Neural cell (in vitro differentiated cells): Measurements from ENCODE around the gene DCAF11. TPM values are rescaled to one million over a fixed set of nuclear protein-coding genes. Genes with fewer than 3 reads are reported as not detected.

Experiments
- H2AFZ ChIP-seq: fragments of 200-600, 300-800 bp; sonication (generic), shearing (Covaris generic); 2 replicates; pipeline ENCODE4 v1.6.0; 2014; ENCODE audit warnings: low read depth, mild to moderate bottlenecking, antibody characterized with exemption, low read length, moderate library complexity
- H3F3A ChIP-seq: fragments of 200-600 bp; shearing (Covaris generic); 2 replicates; pipeline ENCODE4 v1.6.1; 2016; ENCODE audit warnings: mild to moderate bottlenecking, moderate library complexity, mixed read lengths, antibody characterized with exemption, low read length; ENCODE audit not compliant: insufficient read depth, poor library complexity, severe bottlenecking
- H3K27ac ChIP-seq: fragments of 200-600, 300-800 bp; sonication (generic), shearing (Covaris generic); 2 replicates; pipeline ENCODE4 v1.5.1; 2014; ENCODE audit warnings: mild to moderate bottlenecking, low read length, moderate library complexity
- H3K27me3 ChIP-seq: fragments of 300-800, 200-600 bp; sonication (generic), shearing (Covaris generic); 2 replicates; pipeline ENCODE4 v1.6.0; 2014; ENCODE audit warnings: mild to moderate bottlenecking, low read depth, low read length, moderate library complexity; ENCODE audit not compliant: insufficient read depth
- H3K36me3 ChIP-seq: fragments of 300-800, 200-600 bp; sonication (generic), shearing (Covaris generic); 2 replicates; pipeline ENCODE4 v1.5.1; 2014; ENCODE audit warnings: mild to moderate bottlenecking, antibody characterized with exemption, low read length, moderate library complexity; ENCODE audit not compliant: insufficient read depth
- H3K4me2 ChIP-seq: fragments of 300-800, 200-600 bp; sonication (generic), shearing (Covaris generic); 2 replicates; pipeline ENCODE4 v1.6.0; 2014; ENCODE audit warnings: mild to moderate bottlenecking, low read length
- H3K4me3 ChIP-seq: fragments of 300-800, 200-600 bp; sonication (generic), shearing (Covaris generic); 2 replicates; pipeline ENCODE4 v1.5.1; 2014; ENCODE audit warnings: mild to moderate bottlenecking, low read length, moderate library complexity
- H3K79me2 ChIP-seq: fragments of 200-600 bp; shearing (Covaris generic); replicated peaks from 2 replicates; pipeline ENCODE4 v1.6.0; 2014; ENCODE audit warnings: mild to moderate bottlenecking, low read length, moderate library complexity; ENCODE audit not compliant: insufficient read depth
- H3K9ac ChIP-seq: fragments of 300-800, 200-600 bp; sonication (generic), shearing (Covaris generic); 2 replicates; pipeline ENCODE4 v1.6.1; 2016; ENCODE audit warnings: mild to moderate bottlenecking, low read length, mixed read lengths
- H3K9me2 ChIP-seq: fragments of 200-600 bp; shearing (Covaris generic); 2 replicates; pipeline ENCODE4 v1.6.1; 2016; ENCODE audit warnings: mild to moderate bottlenecking, low read length, mixed read lengths; ENCODE audit not compliant: insufficient read depth
- H3K9me3 ChIP-seq: fragments of 200-600, 300-800 bp; sonication (generic), shearing (Covaris generic); 2 replicates; pipeline ENCODE4 v1.6.1; 2016; ENCODE audit warnings: mild to moderate bottlenecking, mixed run types, low read length, moderate library complexity, mixed read lengths
- H4K20me1 ChIP-seq: fragments of 200-600 bp; shearing (Covaris generic); 2 replicates; pipeline ENCODE4 v1.6.1; 2016; ENCODE audit warnings: mild to moderate bottlenecking, mixed run types; ENCODE audit not compliant: insufficient read depth
- EP300 ChIP-seq: fragments of 450-650 bp; conservative IDR thresholded peaks from 2 replicates; pipeline ENCODE4 v1.6.1; 2014; ENCODE audit warnings: antibody characterized with exemption, mild to moderate bottlenecking, moderate library complexity; ENCODE audit not compliant: poor library complexity, severe bottlenecking
- EZH2 ChIP-seq: fragments of 200-600, 300-800 bp; shearing (Covaris generic), sonication (generic); IDR thresholded peaks from 2 replicates; pipeline ENCODE4 v1.6.1; 2014; ENCODE audit warnings: antibody characterized with exemption, low read length, borderline replicate concordance, mild to moderate bottlenecking; ENCODE audit not compliant: insufficient read depth, poor library complexity, severe bottlenecking
- MXI1 ChIP-seq: fragments of 450-650 bp; conservative IDR thresholded peaks from 2 replicates; pipeline ENCODE4 v1.6.1; 2014; ENCODE audit warnings: antibody characterized with exemption, mild to moderate bottlenecking; ENCODE audit not compliant: poor library complexity, severe bottlenecking
- POLR2AphosphoS5 ChIP-seq: IDR thresholded peaks from 2 replicates; pipeline ENCODE4 v1.6.1; 2012
- RAD21 ChIP-seq: fragments of 450-650 bp; conservative IDR thresholded peaks from 2 replicates; pipeline ENCODE4 v1.6.1; 2014; ENCODE audit warnings: antibody characterized with exemption, mild to moderate bottlenecking, moderate library complexity
- SMC3 ChIP-seq: fragments of 450-650 bp; conservative IDR thresholded peaks from 2 replicates; pipeline ENCODE4 v1.6.1; 2014; ENCODE audit warnings: antibody characterized with exemption, mild to moderate bottlenecking, moderate library complexity; ENCODE audit not compliant: poor library complexity
- TAF1 ChIP-seq: IDR thresholded peaks from 2 replicates; pipeline ENCODE4 v1.6.1; 2012; ENCODE audit warnings: low read depth
- polyA plus RNA-seq: library from polyadenylated mRNA; depleted of rRNA; stranded (reverse); fragments of >200 nt; gene quantifications from 2 replicates; pipeline ENCODE4 v1.2.3, GENCODE V29; 2014
- TF ChIP-seq, protein P1 (sequence below): fragments of 450-650 bp; IDR thresholded peaks from 2 replicates; pipeline ENCODE4 v1.5.1; 2014; ENCODE audit warnings: antibody characterized with exemption, mild to moderate bottlenecking, moderate library complexity; ENCODE audit not compliant: poor library complexity, severe bottlenecking
- TF ChIP-seq, protein P2 (sequence below): IDR thresholded peaks from 2 replicates; pipeline ENCODE4 v1.6.1; 2012; ENCODE audit warnings: borderline replicate concordance

DCAF11 gene
- polyA plus RNA-seq, 1 donor from 2014 or later: 74.5 TPM

DNA sequence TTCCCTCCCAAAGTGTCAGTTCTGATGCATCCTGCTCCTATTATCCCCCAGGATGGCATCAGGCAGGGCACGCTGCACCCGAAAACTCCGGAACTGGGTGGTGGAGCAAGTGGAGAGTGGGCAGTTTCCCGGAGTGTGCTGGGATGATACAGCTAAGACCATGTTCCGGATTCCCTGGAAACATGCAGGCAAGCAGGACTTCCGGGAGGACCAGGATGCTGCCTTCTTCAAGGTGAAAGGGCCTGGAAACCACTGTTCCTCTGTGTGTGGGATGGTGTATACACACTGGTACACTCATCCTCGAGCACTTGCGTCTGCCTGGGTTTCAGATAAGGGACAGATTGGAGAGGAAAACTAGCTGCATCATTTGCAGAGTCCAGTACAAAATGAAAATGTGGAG is 47.5 kb downstream of the DCAF11 start:
- Histone ChIP-seq H3K4me2 (no peak overlapping the region), H3K4me3 (no peak overlapping the region), H3K9me2 (no peaks in the 10 kb centered on the region), H3K9me3 (no peaks in the 10 kb centered on the region), H3K27me3 (no peaks in the 10 kb centered on the region), H3F3A (no peaks in the 10 kb centered on the region), H3K9ac (no peak overlapping the region), H3K79me2 (no peaks in the 10 kb centered on the region), H4K20me1 (no peaks in the 10 kb centered on the region), H3K36me3 (no peaks in the 10 kb centered on the region), H2AFZ (no peak overlapping the region), H3K27ac (no peak overlapping the region)
- TF ChIP-seq MXI1 (no peak), SMC3 (no peak), TAF1 (no peak), EZH2 (no peak), EP300 (no peak), POLR2AphosphoS5 (no peak), RAD21 (no peak)
- TF ChIP-seq, protein P1, sequence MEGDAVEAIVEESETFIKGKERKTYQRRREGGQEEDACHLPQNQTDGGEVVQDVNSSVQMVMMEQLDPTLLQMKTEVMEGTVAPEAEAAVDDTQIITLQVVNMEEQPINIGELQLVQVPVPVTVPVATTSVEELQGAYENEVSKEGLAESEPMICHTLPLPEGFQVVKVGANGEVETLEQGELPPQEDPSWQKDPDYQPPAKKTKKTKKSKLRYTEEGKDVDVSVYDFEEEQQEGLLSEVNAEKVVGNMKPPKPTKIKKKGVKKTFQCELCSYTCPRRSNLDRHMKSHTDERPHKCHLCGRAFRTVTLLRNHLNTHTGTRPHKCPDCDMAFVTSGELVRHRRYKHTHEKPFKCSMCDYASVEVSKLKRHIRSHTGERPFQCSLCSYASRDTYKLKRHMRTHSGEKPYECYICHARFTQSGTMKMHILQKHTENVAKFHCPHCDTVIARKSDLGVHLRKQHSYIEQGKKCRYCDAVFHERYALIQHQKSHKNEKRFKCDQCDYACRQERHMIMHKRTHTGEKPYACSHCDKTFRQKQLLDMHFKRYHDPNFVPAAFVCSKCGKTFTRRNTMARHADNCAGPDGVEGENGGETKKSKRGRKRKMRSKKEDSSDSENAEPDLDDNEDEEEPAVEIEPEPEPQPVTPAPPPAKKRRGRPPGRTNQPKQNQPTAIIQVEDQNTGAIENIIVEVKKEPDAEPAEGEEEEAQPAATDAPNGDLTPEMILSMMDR: no peak
- TF ChIP-seq, protein P2, sequence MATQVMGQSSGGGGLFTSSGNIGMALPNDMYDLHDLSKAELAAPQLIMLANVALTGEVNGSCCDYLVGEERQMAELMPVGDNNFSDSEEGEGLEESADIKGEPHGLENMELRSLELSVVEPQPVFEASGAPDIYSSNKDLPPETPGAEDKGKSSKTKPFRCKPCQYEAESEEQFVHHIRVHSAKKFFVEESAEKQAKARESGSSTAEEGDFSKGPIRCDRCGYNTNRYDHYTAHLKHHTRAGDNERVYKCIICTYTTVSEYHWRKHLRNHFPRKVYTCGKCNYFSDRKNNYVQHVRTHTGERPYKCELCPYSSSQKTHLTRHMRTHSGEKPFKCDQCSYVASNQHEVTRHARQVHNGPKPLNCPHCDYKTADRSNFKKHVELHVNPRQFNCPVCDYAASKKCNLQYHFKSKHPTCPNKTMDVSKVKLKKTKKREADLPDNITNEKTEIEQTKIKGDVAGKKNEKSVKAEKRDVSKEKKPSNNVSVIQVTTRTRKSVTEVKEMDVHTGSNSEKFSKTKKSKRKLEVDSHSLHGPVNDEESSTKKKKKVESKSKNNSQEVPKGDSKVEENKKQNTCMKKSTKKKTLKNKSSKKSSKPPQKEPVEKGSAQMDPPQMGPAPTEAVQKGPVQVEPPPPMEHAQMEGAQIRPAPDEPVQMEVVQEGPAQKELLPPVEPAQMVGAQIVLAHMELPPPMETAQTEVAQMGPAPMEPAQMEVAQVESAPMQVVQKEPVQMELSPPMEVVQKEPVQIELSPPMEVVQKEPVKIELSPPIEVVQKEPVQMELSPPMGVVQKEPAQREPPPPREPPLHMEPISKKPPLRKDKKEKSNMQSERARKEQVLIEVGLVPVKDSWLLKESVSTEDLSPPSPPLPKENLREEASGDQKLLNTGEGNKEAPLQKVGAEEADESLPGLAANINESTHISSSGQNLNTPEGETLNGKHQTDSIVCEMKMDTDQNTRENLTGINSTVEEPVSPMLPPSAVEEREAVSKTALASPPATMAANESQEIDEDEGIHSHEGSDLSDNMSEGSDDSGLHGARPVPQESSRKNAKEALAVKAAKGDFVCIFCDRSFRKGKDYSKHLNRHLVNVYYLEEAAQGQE: no peak

DNA sequence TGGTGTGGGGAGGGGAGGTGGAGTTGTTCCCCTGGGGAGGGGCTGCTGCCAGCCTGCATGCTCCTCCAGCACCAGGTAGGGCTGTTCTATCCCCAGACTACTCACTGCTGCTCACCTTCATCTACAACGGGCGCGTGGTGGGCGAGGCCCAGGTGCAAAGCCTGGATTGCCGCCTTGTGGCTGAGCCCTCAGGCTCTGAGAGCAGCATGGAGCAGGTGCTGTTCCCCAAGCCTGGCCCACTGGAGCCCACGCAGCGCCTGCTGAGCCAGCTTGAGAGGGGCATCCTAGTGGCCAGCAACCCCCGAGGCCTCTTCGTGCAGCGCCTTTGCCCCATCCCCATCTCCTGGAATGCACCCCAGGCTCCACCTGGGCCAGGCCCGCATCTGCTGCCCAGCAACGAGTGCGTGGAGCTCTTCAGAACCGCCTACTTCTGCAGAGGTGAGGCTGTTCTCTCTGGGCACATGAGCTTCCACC is 50.0 kb downstream of the DCAF11 start:
- no peaks in the 10 kb centered on the region for H3K79me2 ChIP-seq
- no peak overlapping the region for H3K4me3 ChIP-seq
- no peak overlapping the region for H3K4me2 ChIP-seq
- no peaks in the 10 kb centered on the region for H3K9me2 ChIP-seq
- H3K9me3 ChIP-seq: no peaks in the 10 kb centered on the region
- no peaks in the 10 kb centered on the region for H3K36me3 ChIP-seq
- TF ChIP-seq, protein P2: no peak
- TF ChIP-seq, protein P1: no peak
- no peak for TF ChIP-seq TAF1
- TF ChIP-seq EZH2: no peak
- no peak for TF ChIP-seq MXI1
- no peak for TF ChIP-seq SMC3
- no peak for TF ChIP-seq EP300
- no peak for TF ChIP-seq POLR2AphosphoS5
- TF ChIP-seq RAD21: no peak
- H3K27ac ChIP-seq: no peak overlapping the region
- H3K9ac ChIP-seq: no peak overlapping the region
- no peaks in the 10 kb centered on the region for H4K20me1 ChIP-seq
- no peaks in the 10 kb centered on the region for H3K27me3 ChIP-seq
- H2AFZ ChIP-seq: no peak overlapping the region
- H3F3A ChIP-seq: no peaks in the 10 kb centered on the region
